Right cardiac atrium (tissue), 5 donors: ENCODE results near the gene RPS27L. TPM values are rescaled to one million over a fixed set of nuclear protein-coding genes. Genes with fewer than 3 reads are reported as not detected.
A peak's percentile ranks its signal among the peaks of the same experiment; 100 is the strongest.

ENCODE experiments used
- ATAC-seq, 2 donors: fragments of 200-7000 bp; cut with Tn5 transposase; one replicate each; pipeline versions ENCODE4 v1.8.0 to v1.9.1; 2020; ENCODE audit warnings: moderate library complexity in 2 of 2, mild to moderate bottlenecking in 1 of 2
- DNase-seq, 3 donors: peaks; one replicate each; pipeline ENCODE4 v3.0.0-alpha.2; 2020
- H3K27ac ChIP-seq: one replicate; pipeline ENCODE4 v1.5.1; 2013; ENCODE audit warnings: mild to moderate bottlenecking, low read length, control low read depth, moderate library complexity
- H3K27me3 ChIP-seq: one replicate; pipeline ENCODE4 v1.6.1; 2013; ENCODE audit not compliant: control insufficient read depth, insufficient read depth
- H3K4me1 ChIP-seq: one replicate; pipeline ENCODE4 v1.6.1; 2013; ENCODE audit warnings: low read length; ENCODE audit not compliant: control insufficient read depth, insufficient read depth
- H3K4me3 ChIP-seq: one replicate; pipeline ENCODE4 v1.5.1; 2013; ENCODE audit warnings: low read length, control low read depth
- H3K9me3 ChIP-seq: one replicate; pipeline ENCODE4 v1.6.1; 2013; ENCODE audit warnings: low read length; ENCODE audit not compliant: control insufficient read depth
- WGBS: extraction: QIAGEN DNeasy Blood & Tissue Kit; methylation state at CpG from one replicate; pipeline ENCODE4 v1.1.7; 2013; 5-methylcytosine and 5-hydroxymethylcytosine counted together
- intact Hi-C, 4 donors: fragments of 100-400 bp; cut with DNase I; formaldehyde crosslinking; loops; one replicate each; pipeline versions ENCODE4 v1.11.0 to v1.14.0; 2022 to 2023
- polyA plus RNA-seq: library from polyadenylated mRNA; stranded (reverse); fragments of 200-250 nt; gene quantifications from one replicate; pipeline ENCODE4 v1.2.3, GENCODE V29; 2013
- total RNA-seq, 4 donors: library from RNA; stranded (reverse); fragmentation: NEBNext Ultra II Directional; extraction: Animal tissue kit (Norgen Biotek cat#: 25700); gene quantifications; one replicate each; pipeline ENCODE4 v1.2.1, GENCODE V29; 2021
- donor health status: healthy with polysubstance abuse.
- donor health status: DM: no; HTN: yes; CAD: no.
- donor health status: DM: no; HTN: no; CAD: no.
- donor health status: DM: no; HTN: yes; CAD: no; lungs with severe emphysema.
- donor health status: DM: yes; HTN: yes; CAD: no.

The RPS27L gene
- total and polyA plus RNA-seq, 5 donors, result 142 to 188 (median 163) TPM

GRCh38 chr15:63165166-63165859 is 8.0 kb upstream of the RPS27L start:
- Histone ChIP-seq H3K4me3 (no peak overlapping the region), H3K4me1 (no peaks in the 10 kb centered on the region), H3K27ac (no peak overlapping the region), H3K27me3 (no peaks in the 10 kb centered on the region), H3K9me3 (no peaks in the 10 kb centered on the region)
- intact Hi-C loops, result loop anchor here in 1 of 4 donors (10.0 kb wide), 1 partner anchor 239 kb away; no protein-coding TSS in a partner anchor
- ATAC-seq (no peak), DNase-seq (no peak)
- WGBS, result 89% methylated on average over 6 of the region's 6 CpGs

GRCh38 chr15:63163217-63163616 is 5.9 kb upstream of the RPS27L start:
- no peak overlapping the region for H3K27ac ChIP-seq
- ATAC-seq, result no peak
- no peak overlapping the region for H3K4me3 ChIP-seq
- no peaks in the 10 kb centered on the region for H3K27me3 ChIP-seq
- H3K4me1 ChIP-seq, result no peaks in the 10 kb centered on the region
- 83% methylated on average over 4 of the region's 4 CpGs for WGBS
- DNase-seq, result no peak
- H3K9me3 ChIP-seq, result no peaks in the 10 kb centered on the region
- intact Hi-C loops, result loop anchor here in 1 of 4 donors (10.0 kb wide), 1 partner anchor 242 kb away; no protein-coding TSS in a partner anchor

GRCh38 chr15:63160638-63161037 is 3.4 kb upstream of the RPS27L start:
- Histone ChIP-seq H3K27me3 (no peaks in the 10 kb centered on the region), H3K4me3 (no peak overlapping the region), H3K4me1 (no peaks in the 10 kb centered on the region), H3K9me3 (no peaks in the 10 kb centered on the region), H3K27ac (no peak overlapping the region)
- intact Hi-C loops, result loop anchor here in 1 of 4 donors (10.0 kb wide), 1 partner anchor 244 kb away; no protein-coding TSS in a partner anchor
- ATAC-seq (no peak), DNase-seq (no peak)

- Histone ChIP-seq H3K4me3 (peak overlapping the region; percentile 45), H3K27me3 (no peaks in the 10 kb centered on the region), H3K4me1 (no peaks in the 10 kb centered on the region), H3K27ac (peak overlapping the region; percentile 61), H3K9me3 (no peaks in the 10 kb centered on the region)
- peak; percentile 59 to 65 for ATAC-seq
- DNase-seq, result peak; percentile 52 to 77 (median 66)
- intact Hi-C loops, result loop anchor here in 3 of 4 donors (5.0 to 10.0 kb wide), 3 partner anchors 87 to 129 kb away; partner anchors contain the start of gene APH1B (in 1 of the 3)
- WGBS, result 4% methylated on average over 18 of the region's 18 CpGs
These were observed 684 bp upstream of the RPS27L start for GRCh38 chr15:63157891-63158431.

GRCh38 chr15:63156755-63157117 is 541 bp downstream of the RPS27L start:
- H3K27ac ChIP-seq, result peak overlapping the region; percentile 61
- H3K27me3 ChIP-seq, result no peaks in the 10 kb centered on the region
- under 1% methylated on average over 16 of the region's 16 CpGs for WGBS
- intact Hi-C loops, result loop anchor here in 3 of 4 donors (5.0 to 10.0 kb wide), 3 partner anchors 88 to 131 kb away; partner anchors contain the start of gene APH1B (in 1 of the 3)
- DNase-seq, result peak in 1 of 3 donors; percentile 23
- H3K9me3 ChIP-seq, result no peaks in the 10 kb centered on the region
- peak; percentile 36 to 46 for ATAC-seq
- H3K4me3 ChIP-seq, result peak overlapping the region; percentile 45
- no peaks in the 10 kb centered on the region for H3K4me1 ChIP-seq

- Histone ChIP-seq H3K4me1 (no peaks in the 10 kb centered on the region), H3K27ac (peak overlapping the region; percentile 61), H3K27me3 (no peaks in the 10 kb centered on the region), H3K9me3 (no peaks in the 10 kb centered on the region), H3K4me3 (peak overlapping the region; percentile 45)
- ATAC-seq (no peak), DNase-seq (no peak)
- WGBS, result 8% methylated on average over 10 of the region's 10 CpGs
- intact Hi-C loops, result loop anchor here in 3 of 4 donors (5.0 to 10.0 kb wide), 3 partner anchors 89 to 131 kb away; partner anchors contain the start of gene APH1B (in 1 of the 3)
These were observed 1.1 kb downstream of the RPS27L start for GRCh38 chr15:63156086-63156710.

GRCh38 chr15:63155486-63155885 is 1.8 kb downstream of the RPS27L start:
- Histone ChIP-seq H3K27me3 (no peaks in the 10 kb centered on the region), H3K27ac (no peak overlapping the region), H3K4me3 (peak overlapping the region; percentile 45), H3K4me1 (no peaks in the 10 kb centered on the region), H3K9me3 (no peaks in the 10 kb centered on the region)
- no peak for DNase-seq
- ATAC-seq, result no peak
- intact Hi-C loops, result loop anchor here in 3 of 4 donors (5.0 to 10.0 kb wide), 3 partner anchors 89 to 132 kb away; partner anchors contain the start of gene APH1B (in 1 of the 3)
- WGBS, result 77% methylated on average over 3 of the region's 3 CpGs

GRCh38 chr15:63151665-63152064 is 5.6 kb downstream of the RPS27L start:
- ATAC-seq, result no peak
- intact Hi-C loops, result loop anchor here in 2 of 4 donors (10.0 kb wide), 2 partner anchors 93 to 123 kb away; partner anchors contain the start of gene APH1B (in 1 of the 2)
- DNase-seq, result no peak
- no peaks in the 10 kb centered on the region for H3K27me3 ChIP-seq
- no peaks in the 10 kb centered on the region for H3K9me3 ChIP-seq
- H3K27ac ChIP-seq, result no peak overlapping the region
- WGBS, result 95% methylated on average over 1 of the region's 1 CpG
- no peak overlapping the region for H3K4me3 ChIP-seq
- no peaks in the 10 kb centered on the region for H3K4me1 ChIP-seq

- ATAC-seq (no peak), DNase-seq (no peak)
- H3K9me3 ChIP-seq, result no peaks in the 10 kb centered on the region
- no peak overlapping the region for H3K27ac ChIP-seq
- no peaks in the 10 kb centered on the region for H3K4me1 ChIP-seq
- 68% methylated on average over 3 of the region's 3 CpGs for WGBS
- intact Hi-C loops, result no loop called here
- H3K27me3 ChIP-seq, result no peaks in the 10 kb centered on the region
- no peak overlapping the region for H3K4me3 ChIP-seq
These were observed 10.6 kb downstream of the RPS27L start for GRCh38 chr15:63146684-63147083.

- Histone ChIP-seq H3K4me1 (no peaks in the 10 kb centered on the region), H3K4me3 (no peak overlapping the region), H3K27ac (no peak overlapping the region), H3K9me3 (no peaks in the 10 kb centered on the region), H3K27me3 (no peaks in the 10 kb centered on the region)
- intact Hi-C loops, result no loop called here
- DNase-seq (no peak), ATAC-seq (no peak)
- WGBS, result 96% methylated on average over 2 of the region's 2 CpGs
These were observed 11.9 kb downstream of the RPS27L start for GRCh38 chr15:63145426-63145825.

GRCh38 chr15:63140936-63141335 is 16.3 kb downstream of the RPS27L start:
- intact Hi-C loops, result no loop called here
- WGBS, result 92% methylated on average over 2 of the region's 2 CpGs

More at GRCh38 chr15:63140936-63141335, 16.3 kb downstream of the RPS27L start:
- ATAC-seq, result no peak
- DNase-seq, result no peak
- Histone ChIP-seq H3K4me1 (no peaks in the 10 kb centered on the region), H3K4me3 (no peak overlapping the region), H3K27me3 (no peaks in the 10 kb centered on the region), H3K9me3 (no peaks in the 10 kb centered on the region), H3K27ac (no peak overlapping the region)
